Mesenchymal stem cell (in vitro differentiated cells and primary cell): Measurements from ENCODE around the gene SPRED2.

Experiments
- DNase-seq: peaks from one replicate; pipeline ENCODE4 v3.0.0-alpha.2; 2013
- H2AFZ ChIP-seq: one replicate; pipeline ENCODE4 v1.6.1; 2013; ENCODE audit warnings: low read depth, mild to moderate bottlenecking, control low read depth, inconsistent platforms, low read length, moderate library complexity
- H2AK5ac ChIP-seq: 2 replicates; pipeline ENCODE4 v1.6.1; 2013; ENCODE audit warnings: low read length, moderate library complexity, mild to moderate bottlenecking, inconsistent platforms; ENCODE audit not compliant: severe bottlenecking
- H2BK120ac ChIP-seq: one replicate; pipeline ENCODE4 v1.6.1; 2013; ENCODE audit warnings: low read depth, mild to moderate bottlenecking, inconsistent platforms, low read length, moderate library complexity
- H2BK12ac ChIP-seq, 2 experiments: one replicate each; pipeline ENCODE4 v1.6.1; 2013; ENCODE audit warnings: inconsistent platforms in 2 of 2, low read length in 2 of 2, mild to moderate bottlenecking in 2 of 2, moderate library complexity in 2 of 2, control low read depth in 1 of 2
- H2BK15ac ChIP-seq: one replicate; pipeline ENCODE4 v1.6.1; 2013; ENCODE audit warnings: mild to moderate bottlenecking, low read depth, inconsistent platforms; ENCODE audit not compliant: poor library complexity, severe bottlenecking
- H2BK5ac ChIP-seq: 2 replicates; pipeline ENCODE4 v1.6.1; 2013; ENCODE audit warnings: low read depth, mild to moderate bottlenecking, low read length, control low read depth, inconsistent platforms; ENCODE audit not compliant: poor library complexity, severe bottlenecking
- H3K14ac ChIP-seq, 2 experiments: one replicate each; pipeline ENCODE4 v1.6.1; 2013; ENCODE audit warnings: inconsistent platforms in 2 of 2, low read length in 2 of 2, control low read depth in 1 of 2, mild to moderate bottlenecking in 1 of 2, moderate library complexity in 1 of 2
- H3K18ac ChIP-seq, 2 experiments: one replicate each; pipeline ENCODE4 v1.6.1; 2013; ENCODE audit warnings: inconsistent platforms in 2 of 2, low read length in 2 of 2, control low read depth in 1 of 2, low read depth in 1 of 2, mild to moderate bottlenecking in 1 of 2
- H3K23ac ChIP-seq, 2 experiments: one replicate each; pipeline ENCODE4 v1.6.1; 2013; ENCODE audit warnings: inconsistent platforms in 2 of 2, low read length in 2 of 2, mild to moderate bottlenecking in 2 of 2, moderate library complexity in 2 of 2, control low read depth in 1 of 2
- H3K27ac ChIP-seq: 2 replicates; pipeline ENCODE4 v1.5.1; 2013; ENCODE audit warnings: mild to moderate bottlenecking, moderate library complexity, low read length, control low read depth, inconsistent platforms; ENCODE audit not compliant: poor library complexity, severe bottlenecking
- H3K27me3 ChIP-seq, 2 experiments: 2 replicates each; pipeline versions ENCODE4 v1.6.1 to v1.7.0; 2013; ENCODE audit warnings: low read length in 2 of 2, mild to moderate bottlenecking in 2 of 2, moderate library complexity in 2 of 2, control low read depth in 1 of 2, inconsistent platforms in 1 of 2; ENCODE audit not compliant: control insufficient read depth in 1 of 2, insufficient read depth in 1 of 2
- H3K36me3 ChIP-seq, 2 experiments: 2 replicates each; pipeline versions ENCODE4 v1.6.1 to v1.7.0; 2013; ENCODE audit warnings: low read length in 2 of 2, control low read depth in 1 of 2, inconsistent platforms in 1 of 2, low read depth in 1 of 2, mild to moderate bottlenecking in 1 of 2; ENCODE audit not compliant: insufficient read depth in 2 of 2, control insufficient read depth in 1 of 2
- H3K4ac ChIP-seq, 2 experiments: one replicate each; pipeline ENCODE4 v1.6.1; 2013; ENCODE audit warnings: inconsistent platforms in 2 of 2, low read length in 2 of 2, mild to moderate bottlenecking in 2 of 2, moderate library complexity in 2 of 2, control low read depth in 1 of 2, low read depth in 1 of 2
- H3K4me1 ChIP-seq: 2 replicates; pipeline ENCODE4 v1.6.1; 2013; ENCODE audit warnings: low read depth, low read length, control low read depth; ENCODE audit not compliant: control insufficient read depth, insufficient read depth
- H3K4me2 ChIP-seq: 2 replicates; pipeline ENCODE4 v1.6.1; 2013; ENCODE audit warnings: low read length, mild to moderate bottlenecking, inconsistent platforms; ENCODE audit not compliant: poor library complexity, severe bottlenecking
- H3K4me3 ChIP-seq, 2 experiments: 2 replicates each; pipeline versions ENCODE4 v1.5.1 to v1.7.0; 2013; ENCODE audit warnings: low read length in 2 of 2, mild to moderate bottlenecking in 2 of 2, control low read depth in 1 of 2, low read depth in 1 of 2; ENCODE audit not compliant: insufficient read depth in 1 of 2
- H3K79me1 ChIP-seq: replicated peaks from 2 replicates; pipeline ENCODE4 v1.6.1; 2013; ENCODE audit warnings: mild to moderate bottlenecking, control low read depth, low read length, inconsistent platforms; ENCODE audit not compliant: poor library complexity, severe bottlenecking
- H3K9ac ChIP-seq: 2 replicates; pipeline ENCODE4 v1.7.0; 2013; ENCODE audit warnings: mild to moderate bottlenecking, low read length, moderate library complexity
- H3K9me3 ChIP-seq: 2 replicates; pipeline ENCODE4 v1.7.0; 2013; ENCODE audit warnings: mild to moderate bottlenecking, low read length; ENCODE audit not compliant: control insufficient read depth
- H4K8ac ChIP-seq: one replicate; pipeline ENCODE4 v1.6.1; 2013; ENCODE audit warnings: inconsistent platforms, mild to moderate bottlenecking, low read length, moderate library complexity
- H4K91ac ChIP-seq: one replicate; pipeline ENCODE4 v1.6.1; 2013; ENCODE audit warnings: mild to moderate bottlenecking, low read length, inconsistent platforms
- WGBS: methylation state at CpG from one replicate; pipeline ENCODE4 v1.1.7; 2013; ENCODE audit warnings: mixed read lengths; 5-methylcytosine and 5-hydroxymethylcytosine counted together

The SPRED2 gene

DNA sequence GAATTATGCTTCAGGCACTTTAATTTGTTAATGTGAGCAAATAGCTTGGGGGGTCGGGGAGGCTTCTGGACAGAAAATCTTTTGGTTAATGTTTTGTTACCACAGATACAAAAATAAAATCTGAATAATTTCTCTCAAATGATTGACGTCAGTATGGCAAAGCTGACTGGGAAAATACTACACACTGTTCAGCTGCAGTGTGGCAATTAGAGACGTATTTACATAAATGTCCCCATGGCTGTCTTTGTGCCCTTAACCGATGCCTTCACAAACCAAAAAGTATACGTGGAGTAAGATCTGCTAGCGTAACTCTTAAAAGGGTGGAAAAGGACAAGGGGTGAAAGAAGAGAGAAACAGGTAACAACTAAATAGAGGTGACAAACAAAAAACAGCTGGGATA lies 121.3 kb downstream of the SPRED2 start:
- H3K9ac ChIP-seq: no peak overlapping the region
- no peak overlapping the region for H3K18ac ChIP-seq
- no peak overlapping the region for H3K23ac ChIP-seq
- no peak overlapping the region for H3K27ac ChIP-seq
- H3K4me1 ChIP-seq: peaks cover 9% of the 10 kb centered on the region
- no peak overlapping the region for H3K4ac ChIP-seq
- no peak overlapping the region for H4K91ac ChIP-seq
- H3K79me1 ChIP-seq: peaks cover 38% of the 10 kb centered on the region
- H2AFZ ChIP-seq: no peak overlapping the region
- H2AK5ac ChIP-seq: no peak overlapping the region
- H2BK12ac ChIP-seq: no peak overlapping the region
- no peak overlapping the region for H3K14ac ChIP-seq
- H3K27me3 ChIP-seq: no peaks in the 10 kb centered on the region
- no peak overlapping the region for H2BK15ac ChIP-seq
- no peaks in the 10 kb centered on the region for H3K9me3 ChIP-seq
- no peak overlapping the region for H3K4me3 ChIP-seq
- H4K8ac ChIP-seq: no peak overlapping the region
- 97% methylated on average over 6 of the region's 6 CpGs for WGBS
- DNase-seq: no peak
- H3K36me3 ChIP-seq: peaks cover 44 to 73% of the 10 kb centered on the region in 2 experiments
- no peak overlapping the region for H2BK5ac ChIP-seq
- H3K4me2 ChIP-seq: no peak overlapping the region
- H2BK120ac ChIP-seq: no peak overlapping the region

DNA sequence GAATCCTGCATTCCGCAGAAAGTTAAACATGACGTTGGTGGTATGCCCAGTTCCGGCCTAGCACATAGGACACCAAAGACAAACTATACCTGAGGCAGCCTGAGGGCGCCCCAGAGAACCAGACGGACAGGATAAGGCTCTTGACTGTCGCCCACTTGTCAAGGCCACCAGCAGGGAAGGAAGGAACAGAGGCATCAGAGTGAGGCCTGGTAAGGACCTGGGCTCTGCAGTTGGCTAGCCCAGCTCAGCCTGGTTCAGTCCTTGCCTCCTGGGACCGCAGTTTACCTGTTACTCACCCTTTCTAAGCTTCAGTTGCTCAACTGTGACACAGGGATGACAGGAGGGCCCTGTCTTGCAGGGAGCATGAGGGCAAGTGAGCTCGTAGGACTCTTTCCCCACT lies 122.7 kb downstream of the SPRED2 start:
- H3K4me3 ChIP-seq: no peak overlapping the region
- H3K4ac ChIP-seq: no peak overlapping the region
- H2BK12ac ChIP-seq: no peak overlapping the region
- H4K8ac ChIP-seq: no peak overlapping the region
- H3K36me3 ChIP-seq: peaks cover 43 to 69% of the 10 kb centered on the region in 2 experiments
- H2BK15ac ChIP-seq: no peak overlapping the region
- peak; percentile 25 for DNase-seq
- no peak overlapping the region for H3K18ac ChIP-seq
- H3K79me1 ChIP-seq: peaks cover 35% of the 10 kb centered on the region
- H2BK5ac ChIP-seq: no peak overlapping the region
- no peaks in the 10 kb centered on the region for H3K9me3 ChIP-seq
- H4K91ac ChIP-seq: peak overlapping the region; percentile 80
- no peak overlapping the region for H3K23ac ChIP-seq
- no peaks in the 10 kb centered on the region for H3K27me3 ChIP-seq
- H2AK5ac ChIP-seq: no peak overlapping the region
- H3K14ac ChIP-seq: no peak overlapping the region
- no peak overlapping the region for H2AFZ ChIP-seq
- WGBS: 86% methylated on average over 8 of the region's 8 CpGs
- H2BK120ac ChIP-seq: no peak overlapping the region
- H3K9ac ChIP-seq: peak overlapping the region; percentile 51
- H3K4me2 ChIP-seq: no peak overlapping the region
- peaks cover 4% of the 10 kb centered on the region for H3K4me1 ChIP-seq
- H3K27ac ChIP-seq: no peak overlapping the region

DNA sequence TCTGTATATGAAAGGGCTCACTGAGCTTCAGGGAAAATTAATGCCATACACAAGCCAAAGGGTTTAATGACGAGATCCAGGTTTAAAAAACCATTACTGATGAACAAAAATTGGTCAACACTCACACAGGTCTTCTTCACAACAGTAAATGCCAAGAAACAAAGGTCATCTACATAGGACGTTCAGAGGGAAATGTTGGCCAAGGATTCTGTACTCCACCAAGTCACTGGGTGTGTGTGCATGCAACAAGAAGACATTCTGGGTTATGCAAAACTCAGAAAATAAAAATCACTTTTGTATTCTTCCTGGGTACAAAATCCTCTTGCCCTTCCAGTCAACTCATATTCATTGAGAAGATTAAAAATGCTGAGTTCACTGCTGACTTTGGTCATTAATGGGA lies 126.5 kb downstream of the SPRED2 start:
- H2BK5ac ChIP-seq: no peak overlapping the region
- no peak for DNase-seq
- no peak overlapping the region for H3K4me3 ChIP-seq
- H3K9me3 ChIP-seq: no peaks in the 10 kb centered on the region
- H3K18ac ChIP-seq: no peak overlapping the region
- H3K27me3 ChIP-seq: no peaks in the 10 kb centered on the region
- H2BK15ac ChIP-seq: no peak overlapping the region
- no peak overlapping the region for H3K14ac ChIP-seq
- H2BK120ac ChIP-seq: no peak overlapping the region
- H2AFZ ChIP-seq: no peak overlapping the region
- H3K4ac ChIP-seq: no peak overlapping the region
- peaks cover 16 to 31% of the 10 kb centered on the region in 2 experiments for H3K36me3 ChIP-seq
- WGBS: 100% methylated on average over 1 of the region's 2 CpGs
- no peak overlapping the region for H3K9ac ChIP-seq
- H3K23ac ChIP-seq: no peak overlapping the region
- H4K8ac ChIP-seq: no peak overlapping the region
- H3K79me1 ChIP-seq: peaks cover 17% of the 10 kb centered on the region
- no peak overlapping the region for H3K27ac ChIP-seq
- H2BK12ac ChIP-seq: no peak overlapping the region
- H3K4me2 ChIP-seq: no peak overlapping the region
- H2AK5ac ChIP-seq: no peak overlapping the region
- H4K91ac ChIP-seq: no peak overlapping the region
- peaks cover 7% of the 10 kb centered on the region for H3K4me1 ChIP-seq

DNA sequence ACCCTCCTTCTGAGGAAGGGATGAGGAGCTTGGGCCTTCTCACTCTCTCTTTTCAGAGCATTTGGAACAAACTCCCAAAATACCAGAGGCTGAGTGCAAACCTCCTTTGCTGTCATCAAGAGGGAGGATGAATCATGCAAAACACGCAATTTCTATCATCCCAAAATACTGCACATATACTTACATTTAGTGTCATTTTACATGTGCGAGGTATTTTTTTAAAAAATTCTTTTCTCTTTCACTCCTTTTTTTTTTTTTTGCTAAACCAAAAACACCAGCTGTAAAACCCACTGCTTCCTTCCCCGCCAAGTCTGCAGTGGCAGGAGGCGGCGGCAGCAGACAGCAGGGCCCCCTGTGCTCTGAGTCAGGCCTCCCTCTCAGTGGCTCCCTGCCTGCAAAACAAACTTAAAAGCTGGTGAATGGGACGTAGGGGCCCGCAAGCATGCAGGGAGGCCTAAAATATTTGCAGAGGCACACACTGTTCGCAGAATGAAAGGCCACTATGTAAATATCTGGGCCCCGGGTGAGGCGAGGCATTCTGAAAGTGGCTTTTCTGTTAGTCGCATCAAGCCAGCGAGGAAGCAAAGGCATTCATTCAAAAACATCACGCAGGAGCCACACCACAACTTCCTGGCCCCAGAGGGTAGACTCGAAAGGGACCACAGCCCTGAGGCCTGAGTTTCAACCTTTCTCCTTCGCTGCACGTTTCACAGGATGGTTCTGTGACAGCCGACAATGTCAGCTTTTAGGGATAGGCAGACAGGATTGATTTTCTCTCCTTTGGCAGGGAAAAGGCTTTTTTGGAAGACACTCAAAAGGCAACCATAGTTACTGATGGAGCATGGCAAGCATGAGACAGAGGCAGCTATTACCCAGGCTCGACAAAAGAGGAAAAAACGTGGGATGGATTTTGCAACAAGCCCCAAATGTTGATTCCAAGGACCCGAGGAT lies 131.4 kb downstream of the SPRED2 start:
- peak overlapping the region; percentile 83 for H3K9ac ChIP-seq
- WGBS: 25% methylated on average over 19 of the region's 20 CpGs
- H2BK5ac ChIP-seq: no peak overlapping the region
- no peak overlapping the region for H2AK5ac ChIP-seq
- H3K23ac ChIP-seq: no peak overlapping the region
- H2AFZ ChIP-seq: no peak overlapping the region
- H3K9me3 ChIP-seq: no peaks in the 10 kb centered on the region
- H3K79me1 ChIP-seq: peaks cover 1% of the 10 kb centered on the region
- H2BK120ac ChIP-seq: peak overlapping the region; percentile 74
- H2BK15ac ChIP-seq: no peak overlapping the region
- H4K8ac ChIP-seq: peak overlapping the region; percentile 41
- peak overlapping the region; percentile 68 to 92 for H3K18ac ChIP-seq
- peaks cover 0 to 3% of the 10 kb centered on the region in 2 experiments for H3K36me3 ChIP-seq
- H3K27ac ChIP-seq: peak overlapping the region; percentile 79
- H3K4me3 ChIP-seq: peak overlapping the region in 1 of 2 experiments; percentile 52
- peak overlapping the region; percentile 59 to 81 for H3K4ac ChIP-seq
- peaks cover 18% of the 10 kb centered on the region for H3K4me1 ChIP-seq
- peak overlapping the region; percentile 12 to 16 for H2BK12ac ChIP-seq
- peak overlapping the region; percentile 6 for H4K91ac ChIP-seq
- DNase-seq: peak; percentile 86
- H3K14ac ChIP-seq: no peak overlapping the region
- no peaks in the 10 kb centered on the region for H3K27me3 ChIP-seq
- H3K4me2 ChIP-seq: peak overlapping the region; percentile 51
